HG02970 (cell line): ENCODE results near the gene VSIG4.

Experiments
- ATAC-seq: cut with Tn5 transposase; IDR thresholded peaks from one replicate; pipeline ENCODE4 v1.9.1; 2021; ENCODE audit warnings: mild to moderate bottlenecking, moderate library complexity, moderate number of reproducible peaks; ENCODE audit not compliant: unreplicated experiment, low FRiP score

Gene VSIG4

DNA sequence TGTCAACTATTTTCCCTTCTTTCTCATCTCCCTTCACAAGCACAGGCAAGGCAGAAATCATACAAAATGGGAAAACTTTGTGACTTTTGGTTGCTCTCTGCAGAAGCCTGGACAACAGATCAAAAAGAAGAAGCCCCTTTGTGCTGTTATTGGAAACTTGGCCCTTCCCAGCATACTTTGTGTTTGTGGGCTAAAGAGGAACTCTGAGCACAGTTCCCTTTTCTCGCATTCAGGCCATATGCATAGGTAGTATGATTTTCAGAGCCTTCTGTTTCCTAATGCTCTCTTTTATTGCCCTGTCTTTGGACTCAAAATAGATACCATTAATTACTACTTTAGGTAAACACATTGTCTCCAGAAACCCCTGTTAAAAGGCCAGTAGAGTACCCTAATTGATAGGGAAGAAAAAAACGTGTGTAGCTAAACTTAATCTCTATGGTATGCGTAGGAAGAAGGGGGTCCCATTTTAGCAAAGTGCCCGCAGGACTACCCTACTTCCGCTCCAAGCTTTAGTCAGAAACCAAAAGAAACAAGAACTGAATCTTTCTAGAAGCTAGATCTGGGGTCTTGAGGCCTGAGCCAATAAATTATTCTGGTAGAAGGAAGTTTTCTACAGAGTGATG lies 26.6 kb downstream of the VSIG4 start:
- no peak for ATAC-seq

DNA sequence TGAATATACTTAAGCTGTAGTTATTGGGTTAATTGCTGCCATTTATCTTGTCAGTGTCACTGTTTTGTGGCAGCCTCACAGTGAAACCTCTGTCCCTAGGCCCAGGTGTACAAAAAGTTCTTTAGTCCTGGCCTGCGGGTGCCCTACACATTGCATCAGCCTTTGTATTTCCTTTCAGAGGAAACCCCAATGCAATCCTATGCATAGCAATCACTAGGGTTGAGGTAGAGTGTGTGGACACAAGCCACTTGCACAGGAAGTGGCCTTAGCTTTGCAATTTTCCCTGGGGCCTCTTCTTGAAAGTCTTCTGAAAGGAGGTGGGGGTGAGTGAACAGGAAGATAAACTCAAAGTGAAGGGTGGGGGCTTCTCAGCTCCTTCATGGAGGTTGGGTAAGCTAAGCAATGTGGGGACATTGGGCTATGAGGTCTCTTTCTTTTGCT lies 27.8 kb downstream of the VSIG4 start:
- ATAC-seq: no peak

DNA sequence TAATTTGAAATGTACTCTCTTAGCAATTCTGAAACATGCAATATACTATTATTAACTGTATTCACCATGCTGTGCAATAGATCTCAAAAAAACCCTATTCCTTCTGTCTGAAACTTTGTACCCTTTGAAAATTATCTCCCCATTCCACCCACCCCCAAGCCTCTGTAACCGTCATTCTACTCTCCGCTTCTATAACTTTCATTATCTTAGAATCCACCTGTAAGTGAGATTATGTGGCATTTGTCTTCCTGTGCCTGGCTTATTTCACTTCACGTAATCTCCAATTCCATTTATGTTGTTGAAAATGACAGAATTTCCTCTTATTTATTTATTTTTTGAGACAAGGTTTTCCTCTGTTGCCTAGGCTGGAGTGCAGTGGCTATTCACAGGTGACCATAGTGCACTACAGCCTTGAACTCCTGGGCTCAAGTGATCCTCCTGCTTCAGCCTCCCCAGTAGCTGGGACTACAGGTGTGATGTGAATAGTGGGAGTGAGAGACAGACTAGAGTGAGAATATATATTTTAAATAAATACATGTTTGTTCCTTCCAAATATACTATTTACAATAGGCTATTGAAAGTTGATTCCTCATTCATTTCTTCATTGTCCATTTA lies 30.5 kb downstream of the VSIG4 start:
- ATAC-seq: no peak

GRCh38 chrX:66008328-66008970 lies 31.4 kb downstream of the VSIG4 start:
- ATAC-seq: no peak

DNA sequence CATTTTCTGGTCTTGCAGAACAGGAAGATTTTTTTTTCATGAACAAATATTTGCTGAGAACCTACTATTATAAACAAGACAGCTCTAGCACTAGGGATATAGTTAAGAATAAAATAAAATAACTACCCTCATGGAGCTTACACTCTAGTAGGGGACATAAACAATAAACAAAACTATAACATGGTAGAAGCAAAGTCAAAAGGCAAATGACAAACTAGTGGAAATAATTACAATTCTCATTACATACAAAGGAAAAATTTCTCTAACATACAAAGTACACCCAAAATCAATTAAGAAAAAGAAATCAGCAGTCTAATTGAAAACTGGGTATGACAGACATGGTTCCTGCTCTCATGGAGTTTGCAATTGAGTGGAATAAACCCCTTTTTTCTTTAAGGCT lies 32.0 kb downstream of the VSIG4 start:
- no peak for ATAC-seq

DNA sequence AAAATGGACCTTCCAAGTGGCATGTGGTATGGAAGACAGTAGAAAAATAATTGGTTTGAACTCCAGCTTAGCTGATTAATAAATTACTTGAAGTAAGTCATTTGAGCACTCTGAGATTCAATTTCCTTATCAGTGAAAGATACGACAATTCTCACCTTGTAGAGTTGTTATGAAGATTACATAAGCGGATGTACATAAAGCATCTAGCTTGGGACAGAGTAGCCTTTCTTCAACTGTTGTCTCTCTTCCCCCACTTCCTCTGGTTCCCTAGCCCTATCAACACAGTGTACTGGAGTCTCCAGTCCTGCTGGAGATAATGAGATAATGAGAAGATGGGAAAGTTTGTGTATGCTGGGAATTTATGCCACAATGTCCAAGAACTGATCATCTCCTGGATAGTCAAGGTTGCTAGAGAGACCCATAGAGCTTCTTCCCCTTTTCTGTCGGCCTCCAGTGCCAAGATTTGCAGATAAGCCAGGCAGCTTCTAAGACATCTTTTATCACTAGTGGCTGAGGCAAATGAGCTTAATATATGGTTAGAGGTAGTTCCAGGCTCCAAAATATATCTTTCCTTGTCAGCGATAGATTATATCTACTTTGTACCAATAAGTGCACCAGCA lies 33.9 kb downstream of the VSIG4 start:
- no peak for ATAC-seq

- ATAC-seq: no peak
Measured at GRCh38 chrX:66004928-66005829, 34.7 kb downstream of the VSIG4 start.

DNA sequence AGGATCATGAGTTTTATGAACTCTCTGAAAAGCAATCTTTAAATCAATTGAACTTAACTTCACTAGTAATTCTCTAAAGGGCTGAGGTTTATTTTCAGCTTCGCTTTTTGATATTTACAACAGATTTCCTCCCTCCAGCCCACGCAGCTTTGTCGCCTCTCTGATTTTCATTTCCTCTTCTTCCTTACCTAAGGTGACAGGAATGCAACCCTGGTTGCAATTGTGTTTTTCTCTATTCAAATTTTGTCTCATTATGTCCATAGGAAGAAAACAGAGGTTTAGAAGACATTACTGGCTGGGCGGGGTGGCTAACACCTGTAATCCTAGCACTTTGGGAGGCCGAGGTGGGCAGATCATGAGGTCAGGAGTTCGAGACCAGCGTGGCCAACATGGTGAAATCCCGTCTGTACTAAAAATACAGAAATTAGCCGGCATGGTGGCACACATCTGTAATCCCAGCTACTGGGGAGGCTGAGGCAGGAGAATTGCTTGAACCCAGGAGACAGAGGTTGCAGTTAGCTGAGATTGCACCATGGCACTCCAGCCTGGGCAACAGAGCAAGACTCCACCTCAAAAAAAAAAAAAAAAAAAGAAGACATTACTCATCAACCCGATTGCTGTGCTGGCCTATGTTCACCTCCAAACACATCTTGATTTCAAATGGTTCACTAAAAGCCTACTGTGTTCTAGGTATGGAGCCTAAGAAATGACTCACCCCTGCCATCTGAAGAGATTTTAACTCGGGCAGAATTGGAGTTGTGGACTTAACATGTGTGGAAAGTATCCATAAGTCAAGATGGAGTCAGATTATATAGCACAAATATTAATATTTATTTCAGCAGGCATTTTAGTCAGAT lies 36.8 kb downstream of the VSIG4 start:
- no peak for ATAC-seq

- ATAC-seq: no peak
Measured at GRCh38 chrX:66001596-66001995, 38.3 kb downstream of the VSIG4 start.

GRCh38 chrX:66000628-66001272 lies 39.1 kb downstream of the VSIG4 start:
- no peak for ATAC-seq

DNA sequence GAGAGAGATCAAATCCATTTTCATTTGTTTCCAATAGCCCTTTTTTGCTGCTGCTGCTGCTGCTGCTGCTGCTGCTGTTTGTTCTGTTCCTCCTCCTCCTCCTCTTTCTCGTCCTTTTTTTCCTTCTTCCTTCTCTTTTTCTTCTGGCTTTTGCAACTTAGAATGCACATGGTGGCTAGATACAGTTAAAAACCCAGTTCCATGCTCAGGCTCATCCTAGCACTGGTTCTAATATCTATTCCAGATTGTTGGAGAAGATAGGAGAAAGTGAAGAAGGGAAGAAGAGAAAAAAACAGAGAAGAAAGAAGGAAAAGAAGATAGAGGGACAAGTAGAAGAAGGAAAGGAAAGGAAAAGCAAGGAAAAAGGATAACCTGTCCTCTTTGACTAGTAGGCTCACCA lies 39.7 kb downstream of the VSIG4 start:
- no peak for ATAC-seq

GRCh38 chrX:65999563-66000148 lies 40.2 kb downstream of the VSIG4 start:
- no peak for ATAC-seq

- no peak for ATAC-seq
Measured at GRCh38 chrX:65999029-65999562, 40.8 kb downstream of the VSIG4 start.

DNA sequence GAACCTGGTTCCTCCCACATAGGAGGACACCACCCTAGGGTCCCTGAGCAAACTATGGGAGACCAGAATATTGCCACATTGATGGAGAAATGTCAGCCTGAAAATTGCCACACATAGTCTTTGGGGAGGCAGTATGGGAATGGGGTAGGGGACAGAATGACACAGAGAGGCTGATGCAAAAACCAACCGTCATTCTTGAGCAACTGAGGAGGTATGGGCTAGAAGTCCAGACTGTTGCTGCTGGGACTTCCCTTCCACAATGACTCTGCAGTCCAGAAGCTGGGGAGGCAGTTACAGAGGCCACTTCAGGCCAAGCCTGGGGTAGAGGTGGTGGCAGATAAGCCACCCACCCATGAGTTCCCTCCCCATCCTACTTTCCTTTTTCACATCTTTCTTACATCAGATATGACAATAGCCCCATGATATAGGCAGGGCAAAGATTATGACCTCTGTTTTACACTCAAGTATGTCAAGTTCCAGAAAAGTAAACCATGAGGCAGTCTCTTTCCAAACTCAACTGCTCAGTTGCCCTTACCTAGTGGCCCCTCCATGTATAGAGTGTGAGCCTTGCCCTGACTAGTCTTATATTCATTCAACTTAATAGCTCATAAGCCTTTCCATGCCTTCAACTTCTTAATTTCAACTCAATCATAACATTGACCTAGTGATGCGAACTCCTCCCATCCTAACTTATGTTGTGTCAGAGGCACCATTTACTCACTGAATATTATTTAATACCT lies 41.7 kb downstream of the VSIG4 start:
- ATAC-seq: no peak

- no peak for ATAC-seq
Measured at GRCh38 chrX:65994519-65995506, 45.1 kb downstream of the VSIG4 start.

DNA sequence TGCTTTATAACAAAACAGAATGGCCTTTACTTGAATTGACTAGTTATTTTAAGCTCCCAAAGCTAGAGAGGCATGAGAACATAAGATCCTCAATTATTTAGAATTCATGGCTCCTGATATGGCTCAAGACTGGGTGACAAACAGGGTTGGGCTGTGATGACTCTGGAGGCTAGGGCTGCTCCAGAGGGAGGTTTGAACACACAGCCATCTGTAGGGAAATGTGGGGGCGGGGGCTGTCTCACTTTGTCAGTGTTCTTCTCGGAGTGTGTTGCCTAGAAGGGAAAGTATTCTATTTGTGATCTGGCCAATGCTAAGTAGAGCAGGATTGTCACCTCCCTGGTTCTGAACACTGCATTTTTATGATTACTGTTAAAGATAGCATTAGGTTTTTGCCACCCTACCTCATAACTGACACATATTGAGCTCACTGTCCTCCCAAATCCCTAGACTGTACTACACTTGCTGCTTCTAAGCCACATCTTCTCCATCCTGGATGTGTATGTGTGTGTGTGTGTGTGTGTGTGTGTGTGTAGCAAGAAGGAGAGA lies 45.9 kb downstream of the VSIG4 start:
- ATAC-seq: no peak
